HG03108 (cell line): ENCODE data around the gene YY1.

Experiments used
- ATAC-seq: cut with Tn5 transposase; IDR thresholded peaks from one replicate; pipeline ENCODE4 v1.9.1; 2021; ENCODE audit warnings: moderate library complexity; ENCODE audit not compliant: unreplicated experiment

The YY1 gene

DNA sequence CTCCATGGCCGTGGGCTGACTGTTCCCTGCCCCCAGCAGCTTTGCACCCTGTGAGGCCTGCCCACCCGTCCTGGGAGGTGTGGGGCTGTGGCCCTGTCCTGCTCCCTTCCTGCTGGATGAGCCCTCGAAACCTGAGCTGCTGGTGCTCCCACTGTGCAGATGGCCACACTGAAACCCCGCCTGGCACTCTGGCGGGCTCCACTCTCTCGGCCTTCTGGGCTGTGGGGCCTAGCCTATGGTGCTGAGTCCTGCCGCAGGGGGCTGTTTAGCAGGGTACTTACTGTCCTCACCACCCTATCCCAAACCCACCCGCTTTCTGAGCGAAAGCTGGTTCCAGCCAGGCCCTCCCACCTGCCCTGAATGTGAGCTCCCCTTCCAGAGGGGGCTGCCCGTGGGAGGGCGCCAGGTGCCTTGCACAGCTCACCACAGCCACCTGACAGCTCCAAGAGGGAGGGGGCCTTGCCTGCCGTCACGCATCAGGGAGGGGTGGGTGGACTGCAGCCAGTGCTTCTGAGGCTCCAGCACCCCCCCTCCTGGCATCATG is 91.5 kb downstream of the YY1 start:
- ATAC-seq, result no peak

DNA sequence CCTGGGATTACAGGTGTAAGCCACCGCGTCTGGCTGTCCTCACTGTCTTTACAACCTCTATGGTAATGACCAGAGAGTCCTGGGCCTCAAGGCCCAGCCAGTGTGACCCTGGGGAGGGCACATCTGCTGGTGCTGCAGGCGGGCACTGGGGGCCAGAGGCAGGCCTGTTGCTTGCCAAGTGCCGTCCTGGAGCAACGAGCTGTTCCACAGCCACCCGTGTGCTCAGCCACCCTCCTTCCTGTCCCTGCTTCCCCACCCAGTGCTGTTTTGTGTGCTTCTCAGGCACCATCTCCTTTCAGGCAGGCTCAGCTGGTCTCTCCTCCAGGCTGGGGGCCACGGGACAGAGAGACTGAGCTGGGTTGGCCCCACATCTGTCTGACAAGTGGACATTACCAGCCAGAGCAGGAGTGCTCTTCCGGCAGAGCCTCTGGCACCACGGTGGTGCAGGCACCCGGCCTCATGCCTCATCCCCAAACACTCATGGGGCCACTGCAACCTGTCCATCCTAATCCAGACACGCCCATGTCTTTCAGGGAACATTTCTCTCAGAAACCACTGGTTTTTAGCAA is 93.2 kb downstream of the YY1 start:
- no peak for ATAC-seq
